Sigmoid colon (tissue), 4 donors: ENCODE measurements around the gene COL6A1.

Source experiments
- POLR2A ChIP-seq, 2 donors: fragments of 450-650 bp; IDR thresholded peaks; one replicate each; pipeline ENCODE4 v1.6.1; 2016; ENCODE audit warnings: antibody characterized with exemption in 2 of 2, mild to moderate bottlenecking in 2 of 2, moderate library complexity in 2 of 2
- POLR2AphosphoS5 ChIP-seq, 4 donors: sonication (generic); formaldehyde crosslinking; IDR thresholded peaks; one replicate each; pipeline ENCODE4 v1.6.1; 2017; ENCODE audit warnings: antibody characterized with exemption in 4 of 4
- TF ChIP-seq, protein P1 (sequence below), 4 experiments: fragments of 450-650 bp in 3 of 4; fragments of 200-600 bp in 1 of 4; IDR thresholded peaks; one replicate each; pipeline ENCODE4 v1.5.1; 2016 to 2019; ENCODE audit warnings: antibody characterized with exemption in 4 of 4, mild to moderate bottlenecking in 3 of 4, moderate library complexity in 2 of 4

DNA sequence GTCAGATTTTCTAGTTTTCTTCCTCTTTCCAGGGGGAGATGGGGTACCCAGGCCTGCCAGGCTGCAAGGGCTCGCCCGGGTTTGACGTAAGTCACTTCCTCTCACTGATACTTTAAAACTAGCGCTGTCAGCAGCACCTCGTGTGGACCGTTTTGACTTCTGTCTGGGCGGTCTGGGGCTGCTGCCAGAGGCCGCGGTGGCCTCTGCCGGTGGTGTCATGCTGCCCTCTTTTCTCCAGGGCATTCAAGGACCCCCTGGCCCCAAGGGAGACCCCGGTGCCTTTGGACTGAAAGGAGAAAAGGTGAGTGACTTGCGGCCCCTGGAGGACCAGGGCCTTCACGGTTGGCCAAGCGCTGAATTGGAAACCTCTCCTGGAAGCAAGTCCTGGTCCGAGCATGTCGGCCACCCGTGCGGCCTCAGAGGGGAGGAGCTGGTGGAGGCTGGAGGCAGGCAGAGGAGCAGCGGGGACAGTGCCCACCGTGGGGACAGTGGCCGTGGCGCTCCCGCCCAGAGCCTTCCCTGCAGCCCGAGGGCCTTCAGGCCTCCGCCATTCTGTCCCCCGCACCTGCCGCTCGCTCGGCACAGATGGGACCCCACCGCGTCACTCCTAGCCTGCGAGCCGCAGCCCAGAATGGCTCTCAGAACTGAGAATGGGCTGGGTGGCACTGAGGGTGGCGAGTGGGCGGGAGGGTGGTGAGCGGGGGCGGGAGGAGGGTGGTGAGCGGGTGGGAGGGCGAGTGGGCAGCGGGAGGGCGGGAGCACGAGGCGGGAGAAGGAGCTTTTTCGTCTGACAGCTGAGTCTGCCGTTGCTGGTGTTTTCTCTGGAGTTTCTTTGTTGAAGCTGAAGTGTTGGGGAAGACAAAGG, 9.4 kb downstream of the COL6A1 start:
- TF ChIP-seq POLR2AphosphoS5 (IDR thresholded peaks at IDR 0.05), result peak in 1 of 4 donors; percentile 11
- TF ChIP-seq, protein P1, sequence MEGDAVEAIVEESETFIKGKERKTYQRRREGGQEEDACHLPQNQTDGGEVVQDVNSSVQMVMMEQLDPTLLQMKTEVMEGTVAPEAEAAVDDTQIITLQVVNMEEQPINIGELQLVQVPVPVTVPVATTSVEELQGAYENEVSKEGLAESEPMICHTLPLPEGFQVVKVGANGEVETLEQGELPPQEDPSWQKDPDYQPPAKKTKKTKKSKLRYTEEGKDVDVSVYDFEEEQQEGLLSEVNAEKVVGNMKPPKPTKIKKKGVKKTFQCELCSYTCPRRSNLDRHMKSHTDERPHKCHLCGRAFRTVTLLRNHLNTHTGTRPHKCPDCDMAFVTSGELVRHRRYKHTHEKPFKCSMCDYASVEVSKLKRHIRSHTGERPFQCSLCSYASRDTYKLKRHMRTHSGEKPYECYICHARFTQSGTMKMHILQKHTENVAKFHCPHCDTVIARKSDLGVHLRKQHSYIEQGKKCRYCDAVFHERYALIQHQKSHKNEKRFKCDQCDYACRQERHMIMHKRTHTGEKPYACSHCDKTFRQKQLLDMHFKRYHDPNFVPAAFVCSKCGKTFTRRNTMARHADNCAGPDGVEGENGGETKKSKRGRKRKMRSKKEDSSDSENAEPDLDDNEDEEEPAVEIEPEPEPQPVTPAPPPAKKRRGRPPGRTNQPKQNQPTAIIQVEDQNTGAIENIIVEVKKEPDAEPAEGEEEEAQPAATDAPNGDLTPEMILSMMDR (IDR thresholded peaks at IDR 0.05), result no peak
- TF ChIP-seq POLR2A (IDR thresholded peaks at IDR 0.05), result no peak
